UCSD-AML1 (cell line): ENCODE data around the gene MATK.
"Not testable (repeated sequence)": the region's sequence is repeated elsewhere in the genome, so short reads cannot be mapped to it uniquely, and the experiment has no call there.

ENCODE experiments used
- DNase-seq: peaks from one replicate; lab custom pipeline; 2025; ENCODE audit not compliant: unreplicated experiment; lab: John Stamatoyannopoulos, UW

MATK gene

GRCh38 chr19:3816566-3817218 lies 30.5 kb upstream of the MATK start:
- no peak for DNase-seq

GRCh38 chr19:3816148-3816547 lies 30.0 kb upstream of the MATK start:
- not testable (repeated sequence) for DNase-seq

DNA sequence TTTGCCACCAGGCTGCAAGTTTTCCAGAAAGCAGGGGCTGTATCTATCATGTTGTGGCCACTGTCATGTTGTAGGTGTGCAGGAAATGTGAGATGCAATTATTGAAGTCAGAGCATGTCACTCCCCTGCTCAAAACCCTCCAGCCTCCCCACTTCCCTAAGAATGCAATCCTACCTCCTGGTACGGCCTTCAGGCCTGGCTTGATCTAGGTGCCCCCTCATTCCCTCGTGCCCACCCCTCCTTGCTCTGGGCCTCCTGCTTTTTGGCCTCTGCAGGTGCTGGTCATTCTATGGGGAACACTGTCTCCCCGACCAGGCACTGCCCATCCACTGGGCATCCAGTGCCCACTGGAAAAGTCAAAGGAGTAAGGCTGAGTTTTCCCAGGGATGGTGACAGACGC lies 28.5 kb upstream of the MATK start:
- DNase-seq: no peak

- DNase-seq: no peak
These were observed 27.6 kb upstream of the MATK start for GRCh38 chr19:3813473-3814392.

DNA sequence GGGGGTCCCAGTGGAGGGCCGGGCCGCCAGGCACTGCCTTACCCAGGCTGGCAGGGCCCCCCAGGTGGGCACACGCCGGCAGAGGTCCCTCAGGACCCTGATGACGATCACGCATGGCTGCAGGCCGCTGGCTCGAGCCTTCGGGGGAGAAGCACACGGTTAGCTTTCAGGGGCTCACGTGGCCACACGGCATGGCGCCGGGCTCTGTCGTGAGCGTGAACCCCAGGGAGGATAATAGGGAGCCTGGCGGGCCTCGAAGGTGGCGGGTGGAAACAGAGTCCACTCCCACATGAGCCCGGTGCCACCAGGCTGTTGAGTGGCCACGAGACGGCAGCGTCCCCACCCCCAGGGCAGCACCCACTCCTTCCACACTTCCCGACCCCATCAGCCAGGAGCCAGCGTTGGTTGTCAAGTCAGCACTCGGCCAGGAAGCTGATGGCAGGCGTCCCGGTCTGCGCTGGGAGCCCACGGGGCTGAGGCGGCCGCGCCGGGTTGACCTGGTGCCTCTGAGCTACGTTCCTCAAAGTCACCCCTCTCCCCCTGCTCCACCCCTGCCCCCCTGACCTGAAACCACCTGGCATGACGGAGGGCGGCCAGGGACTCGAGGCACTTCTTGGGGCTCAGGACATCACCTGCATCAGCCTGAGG lies 24.7 kb upstream of the MATK start:
- no peak for DNase-seq

- DNase-seq: no peak
These were observed 23.9 kb upstream of the MATK start for GRCh38 chr19:3809881-3810707.

DNA sequence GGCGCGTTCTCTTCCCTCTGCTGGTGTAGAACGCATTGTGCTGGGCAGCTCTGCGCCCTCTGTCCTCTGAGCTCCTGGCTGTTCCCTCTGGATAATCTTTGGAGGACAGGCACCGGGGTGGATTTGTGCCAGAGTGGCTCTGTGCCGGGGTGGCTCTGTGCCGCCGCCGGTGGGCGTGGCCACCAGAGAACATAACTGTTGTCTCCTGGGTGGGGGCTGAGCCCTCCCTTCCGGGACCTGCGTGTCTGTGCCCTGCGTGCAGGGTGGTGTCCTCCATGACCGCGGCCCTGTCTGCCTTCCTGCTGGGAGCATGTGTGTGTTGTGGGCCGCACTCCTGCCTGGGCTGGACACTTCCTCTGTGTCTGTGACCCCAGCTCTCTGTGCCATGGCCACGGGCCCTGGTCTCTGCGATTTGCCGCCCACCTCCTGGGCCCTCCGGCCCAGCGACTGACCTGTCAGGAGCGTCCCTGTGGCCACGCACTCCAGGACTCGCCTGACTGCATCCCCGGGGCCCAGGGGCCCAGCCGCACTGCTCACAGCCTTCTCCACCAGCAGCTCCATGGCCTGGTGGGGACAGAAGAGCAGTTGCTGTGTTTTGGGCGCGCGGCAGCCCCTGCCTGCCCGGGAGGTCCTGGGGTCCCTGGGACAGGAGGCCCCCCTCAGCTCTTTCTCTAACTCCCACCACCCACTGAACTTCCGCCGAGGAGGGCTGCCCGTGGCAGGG lies 22.4 kb upstream of the MATK start:
- no peak for DNase-seq

DNA sequence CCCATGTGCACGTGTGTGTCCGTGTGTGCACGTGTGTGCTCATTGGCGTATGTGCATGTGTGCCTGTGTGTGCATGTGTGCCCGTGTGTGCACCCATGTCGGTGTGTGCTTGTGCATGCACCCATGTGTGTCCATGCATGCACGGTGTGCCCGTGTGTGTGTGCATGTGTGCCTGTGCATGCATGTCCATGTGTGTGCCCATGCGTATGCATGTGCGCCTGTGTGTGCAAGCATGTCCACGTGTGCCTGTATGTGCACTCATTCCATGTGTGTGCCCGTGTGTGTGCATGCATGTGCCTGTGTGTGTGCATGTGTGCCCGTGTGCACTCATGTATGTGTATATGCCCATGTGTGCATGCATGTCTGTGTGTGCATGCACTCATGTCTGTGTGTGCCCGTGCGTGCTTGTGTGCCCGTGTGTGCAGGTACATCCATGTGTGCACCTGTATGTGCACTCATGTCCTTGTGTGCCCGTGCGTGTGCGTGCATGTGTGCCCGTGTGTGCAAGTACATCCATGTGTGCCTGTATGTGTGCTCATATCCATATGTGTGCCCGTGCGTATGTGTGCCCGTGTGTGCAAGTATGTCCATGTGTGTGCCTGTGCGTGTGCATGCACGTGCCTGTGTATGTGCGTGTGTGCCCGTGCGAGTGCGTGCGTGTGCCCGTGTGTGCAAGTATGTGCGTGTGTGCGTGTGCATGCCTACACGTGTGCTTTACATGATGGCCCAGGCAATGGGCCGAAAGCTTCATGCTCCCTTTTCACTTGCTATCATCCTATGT lies 21.6 kb upstream of the MATK start:
- no peak for DNase-seq

DNA sequence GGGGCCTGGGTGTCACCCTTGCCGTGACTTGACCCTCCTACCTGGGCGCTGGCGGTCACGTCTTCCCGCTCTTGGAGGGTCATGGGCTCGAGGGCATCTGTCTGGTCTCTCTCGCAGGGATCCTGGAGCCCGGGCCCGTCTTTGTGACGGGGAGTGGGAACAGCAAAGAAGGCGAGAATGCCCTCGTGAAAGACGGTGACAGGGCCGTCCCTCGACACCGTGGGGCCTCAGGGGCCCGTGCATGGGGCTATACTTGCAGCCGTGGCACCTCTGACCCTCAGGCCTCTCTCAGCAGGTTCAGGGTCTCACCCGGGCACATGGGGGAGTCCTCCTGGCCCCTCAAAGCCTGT lies 20.9 kb upstream of the MATK start:
- DNase-seq: no peak

DNA sequence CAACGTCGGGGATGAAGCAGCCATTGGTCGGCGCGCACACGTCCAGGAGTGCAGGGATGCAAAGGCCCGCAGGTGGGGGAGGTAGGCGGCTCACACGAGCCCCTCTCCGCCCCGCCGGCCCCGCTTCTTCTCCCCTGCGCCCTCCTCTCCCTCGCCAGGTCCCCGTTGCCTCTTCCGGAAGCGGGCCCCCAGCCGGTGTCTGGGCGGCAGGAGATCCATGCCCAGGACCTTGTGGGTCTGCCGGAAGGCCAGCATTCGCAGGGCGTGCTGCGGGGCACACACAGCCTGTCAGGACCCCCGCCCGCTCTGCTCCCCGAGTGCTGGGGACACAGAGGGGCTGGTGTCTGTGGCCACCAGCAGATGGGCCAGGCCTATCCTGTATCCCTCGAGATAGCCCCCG lies 19.7 kb upstream of the MATK start:
- DNase-seq: no peak

- DNase-seq: no peak
These were observed 18.2 kb upstream of the MATK start for GRCh38 chr19:3804429-3804828.

GRCh38 chr19:3803986-3804385 lies 17.8 kb upstream of the MATK start:
- no peak for DNase-seq

DNA sequence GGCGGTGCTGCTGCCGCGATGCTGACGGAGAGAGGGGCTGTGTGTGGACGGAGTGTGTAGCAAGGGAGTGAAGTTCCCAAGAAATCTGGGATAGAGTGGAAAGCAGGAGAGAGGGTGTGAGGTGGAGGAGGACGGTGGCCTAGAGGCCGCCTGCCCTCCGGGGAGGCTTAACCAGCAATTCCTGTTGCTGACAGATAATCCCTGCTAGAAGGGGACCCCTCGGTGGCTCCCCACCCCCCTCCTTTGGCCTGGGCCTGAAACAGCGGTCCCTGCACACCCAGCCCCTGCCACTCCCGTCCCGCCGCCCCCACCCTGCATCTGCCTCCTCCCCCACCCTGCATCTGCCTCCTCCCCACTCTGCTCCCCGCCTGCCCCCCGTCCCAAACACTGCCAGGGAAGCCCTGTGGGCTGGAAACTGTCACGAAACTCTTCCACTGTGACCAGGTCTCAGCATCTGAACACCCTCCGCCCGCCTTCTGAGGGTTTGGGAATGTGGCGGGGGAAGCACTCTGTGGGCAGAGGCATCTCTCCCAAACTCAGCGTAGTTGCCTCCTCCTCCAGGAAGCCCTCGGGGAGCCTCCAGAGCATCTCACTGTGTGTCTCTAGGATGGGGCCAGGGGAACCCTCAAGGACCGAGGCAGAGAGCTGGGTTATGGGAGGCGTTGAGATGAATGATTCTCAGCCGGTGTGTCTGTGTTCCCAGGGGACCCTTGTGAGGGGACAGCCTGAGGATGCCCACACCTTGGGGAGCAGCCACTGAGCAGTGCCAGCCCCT lies 17.1 kb upstream of the MATK start:
- DNase-seq: no peak

DNA sequence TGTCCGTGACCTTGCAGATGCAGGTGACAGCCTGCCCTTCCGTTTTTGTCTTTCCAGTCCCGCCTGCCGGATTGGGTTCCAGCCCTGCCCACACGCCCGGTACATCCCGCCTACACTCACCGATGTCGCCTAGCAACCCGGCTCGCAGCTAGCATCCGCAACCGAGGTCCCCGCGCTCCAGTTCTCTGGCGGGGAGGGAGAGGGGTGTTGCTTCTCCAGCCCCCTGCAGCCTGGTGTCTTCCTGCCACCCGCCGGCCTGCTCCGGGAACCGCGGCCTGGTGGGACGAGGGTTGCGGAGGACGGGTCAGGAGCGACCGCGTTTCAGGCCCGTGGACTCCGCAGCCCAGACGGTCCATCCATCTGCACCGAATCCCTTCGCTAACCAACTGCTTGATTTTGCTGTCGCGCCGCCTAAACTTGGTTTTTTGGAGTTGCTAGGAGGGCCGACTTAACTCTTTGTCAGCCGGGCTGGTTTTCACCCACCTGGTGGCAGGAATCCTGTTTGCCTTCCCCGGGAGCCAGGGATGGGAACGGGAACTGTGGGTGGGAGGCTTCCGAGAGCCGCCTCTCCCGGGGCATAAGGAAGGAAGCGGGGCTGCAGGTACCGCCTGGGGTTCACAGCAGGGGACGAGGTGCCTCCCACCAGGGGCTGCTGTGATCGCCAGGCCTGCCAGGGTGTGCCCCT lies 15.4 kb upstream of the MATK start:
- no peak for DNase-seq

DNA sequence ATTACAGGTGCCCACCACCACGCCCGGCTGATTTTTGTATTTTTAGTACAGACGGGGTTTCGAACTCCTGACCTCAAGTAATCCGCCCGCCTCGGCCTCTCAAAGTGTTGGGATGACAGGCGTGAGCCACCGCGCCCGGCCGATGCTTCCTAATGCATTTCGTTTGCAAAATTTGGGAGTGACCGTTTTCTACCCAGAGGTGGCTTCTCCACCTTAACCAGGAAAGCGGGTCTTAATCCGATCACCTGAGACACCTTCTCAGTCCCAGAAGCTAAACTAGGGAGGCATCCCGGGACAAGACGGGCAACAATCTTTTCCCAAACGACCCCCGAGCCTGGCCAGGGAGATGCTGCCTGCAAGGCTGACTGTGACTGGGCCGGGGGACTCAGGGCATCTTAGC lies 14.8 kb upstream of the MATK start:
- no peak for DNase-seq

DNA sequence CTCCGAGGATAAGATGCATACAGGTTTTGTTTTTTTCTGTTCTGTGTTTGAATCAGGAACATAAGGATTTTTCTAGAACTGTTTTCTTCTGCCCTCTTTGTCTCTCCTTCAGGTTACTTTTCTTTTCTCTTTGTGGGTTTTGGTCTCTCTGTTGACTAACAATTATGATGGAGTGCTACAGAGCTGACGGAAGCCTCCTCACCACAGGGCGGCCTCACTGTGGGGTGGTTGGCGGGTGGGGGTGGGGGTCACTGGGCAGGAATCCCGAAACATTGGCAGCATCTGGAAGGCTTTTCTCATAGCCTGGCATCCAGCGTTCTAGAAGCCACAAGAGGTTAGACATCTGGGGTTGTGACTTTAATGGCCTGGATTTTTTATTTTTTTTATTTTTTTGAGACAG lies 12.0 kb upstream of the MATK start:
- DNase-seq: peak; percentile 64

DNA sequence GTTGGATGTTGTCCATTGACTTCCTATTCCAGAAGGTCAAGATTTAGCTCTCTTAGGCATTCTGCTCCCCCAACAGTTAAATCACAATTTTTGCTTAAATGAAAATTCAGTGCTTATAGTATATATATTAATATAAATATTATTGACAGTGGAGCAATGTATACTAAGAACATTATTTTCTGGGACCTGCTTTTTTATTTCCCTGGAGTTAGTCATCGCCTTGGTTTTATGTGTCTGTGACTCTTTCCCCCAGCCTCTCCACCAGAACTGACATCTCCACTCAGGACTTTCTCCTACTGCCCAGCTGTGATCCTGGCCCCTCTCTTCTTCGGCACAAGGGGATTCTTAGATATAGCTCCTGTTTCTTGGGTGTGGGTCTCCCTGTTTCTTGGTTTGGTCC lies 10.2 kb upstream of the MATK start:
- DNase-seq: no peak

GRCh38 chr19:3793799-3794198 lies 7.6 kb upstream of the MATK start:
- DNase-seq: no peak

GRCh38 chr19:3792114-3792513 lies 5.9 kb upstream of the MATK start:
- DNase-seq: no peak
